Lower lobe of right lung (tissue), 2 donors: ENCODE measurements around the gene DRGX. TPM values are rescaled to one million over a fixed set of nuclear protein-coding genes. Genes with fewer than 3 reads are reported as not detected.
A peak's percentile ranks its signal among the peaks of the same experiment; 100 is the strongest.

Source experiments
- ATAC-seq, 2 donors: fragments of 200-7000 bp; cut with Tn5 transposase; one replicate each; pipeline ENCODE4 v1.9.1; 2020 to 2022; ENCODE audit warnings: mild to moderate bottlenecking in 2 of 2, moderate library complexity in 2 of 2
- DNase-seq: peaks from one replicate; pipeline ENCODE4 v3.0.0-alpha.2; 2020
- H3K27ac ChIP-seq: fragments of 200-600 bp; one replicate; pipeline ENCODE4 v1.8.0; 2022
- H3K27me3 ChIP-seq: fragments of 200-600 bp; one replicate; pipeline ENCODE4 v1.8.0; 2022; ENCODE audit warnings: low read depth
- H3K36me3 ChIP-seq: fragments of 200-600 bp; one replicate; pipeline ENCODE4 v1.8.0; 2022; ENCODE audit warnings: mild to moderate bottlenecking
- H3K4me1 ChIP-seq: fragments of 200-600 bp; one replicate; pipeline ENCODE4 v1.8.0; 2022
- H3K4me3 ChIP-seq: fragments of 200-600 bp; one replicate; pipeline ENCODE4 v1.8.0; 2022; ENCODE audit warnings: mild to moderate bottlenecking
- H3K9me3 ChIP-seq: fragments of 200-600 bp; one replicate; pipeline ENCODE4 v1.8.0; 2022
- CTCF ChIP-seq: fragments of 200-600 bp; IDR thresholded peaks from one replicate; pipeline ENCODE4 v1.8.0; 2022; ENCODE audit warnings: antibody characterized with exemption, mild to moderate bottlenecking
- intact Hi-C: fragments of 100-400 bp; cut with DNase I; formaldehyde crosslinking; loops from one replicate; pipeline ENCODE4 v1.11.0; 2022
- total RNA-seq: library from RNA; stranded (reverse); fragmentation: NEBNext Ultra II Directional; extraction: Animal tissue kit (Norgen Biotek cat#: 25700); gene quantifications from one replicate; pipeline ENCODE4 v1.2.1, GENCODE V29; 2021
- donor health status: DM: no; HTN: yes; CAD: no; lungs with severe emphysema.

DRGX gene
- total RNA-seq, 1 donor from 2014 or later = not detected

DNA sequence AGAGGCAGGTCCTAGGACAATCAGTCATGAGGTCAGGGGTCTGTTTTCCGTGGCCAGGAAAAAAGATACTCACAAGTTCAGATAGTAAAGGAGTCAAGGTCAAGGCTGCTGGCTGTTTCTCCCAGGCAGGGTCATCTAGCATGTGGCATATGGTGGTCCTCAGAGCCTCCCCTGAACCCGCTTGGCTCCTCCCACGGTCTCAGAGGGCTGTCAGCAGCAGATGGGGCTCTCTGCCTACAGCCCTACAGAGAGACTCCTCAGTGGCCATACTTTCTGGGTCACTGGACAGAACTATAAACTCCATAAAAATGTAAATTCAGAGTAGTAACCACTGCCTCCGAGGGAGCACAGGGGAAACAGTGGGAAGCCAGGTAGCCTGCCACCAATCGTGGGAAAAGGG is 11.3 kb upstream of the DRGX start:
- Histone ChIP-seq H3K27ac (no peak overlapping the region), H3K27me3 (peaks cover 21% of the 10 kb centered on the region), H3K4me3 (no peak overlapping the region), H3K9me3 (no peaks in the 10 kb centered on the region), H3K36me3 (no peaks in the 10 kb centered on the region), H3K4me1 (no peaks in the 10 kb centered on the region)
- ATAC-seq (peak in 1 of 2 donors; percentile 15), DNase-seq (no peak)
- intact Hi-C loops = no loop called here
- no peak for TF ChIP-seq CTCF

- Histone ChIP-seq H3K9me3 (no peaks in the 10 kb centered on the region), H3K27me3 (peaks cover 33% of the 10 kb centered on the region), H3K4me3 (no peak overlapping the region), H3K36me3 (no peaks in the 10 kb centered on the region), H3K27ac (no peak overlapping the region), H3K4me1 (no peaks in the 10 kb centered on the region)
- ATAC-seq = no peak
- DNase-seq = no peak
- TF ChIP-seq CTCF = no peak
- intact Hi-C loops = no loop called here
Observed at GRCh38 chr10:49404321-49404878, 8.5 kb upstream of the DRGX start.

- no peak overlapping the region for H3K27ac ChIP-seq
- ATAC-seq = no peak
- H3K4me1 ChIP-seq = peaks cover 4% of the 10 kb centered on the region
- no peak overlapping the region for H3K4me3 ChIP-seq
- H3K36me3 ChIP-seq = no peaks in the 10 kb centered on the region
- intact Hi-C loops = no loop called here
- no peaks in the 10 kb centered on the region for H3K9me3 ChIP-seq
- TF ChIP-seq CTCF = no peak
- peaks cover 44% of the 10 kb centered on the region for H3K27me3 ChIP-seq
- DNase-seq = no peak
Observed at GRCh38 chr10:49403363-49403762, 7.5 kb upstream of the DRGX start.

DNA sequence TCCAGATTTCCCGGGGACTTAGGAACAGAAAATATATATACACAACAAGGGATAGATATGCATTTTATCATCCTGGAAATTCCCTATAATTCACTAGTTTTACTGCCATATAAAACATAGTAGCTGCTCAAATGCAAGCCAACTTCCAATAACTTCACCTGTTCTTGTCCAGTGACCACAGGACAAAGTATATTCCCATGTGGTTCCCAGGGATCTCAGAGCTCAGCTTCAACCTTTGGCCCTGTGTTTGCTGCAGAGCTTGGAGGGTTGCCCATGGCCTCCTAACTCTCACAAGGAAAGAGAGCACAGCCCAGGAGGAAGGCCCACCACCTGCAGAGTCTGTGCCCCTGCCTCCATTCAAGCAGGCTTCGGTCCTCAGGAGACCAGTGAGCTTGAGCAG is 4.5 kb upstream of the DRGX start:
- ATAC-seq (no peak), DNase-seq (no peak)
- Histone ChIP-seq H3K27me3 (peaks cover 66% of the 10 kb centered on the region), H3K9me3 (no peaks in the 10 kb centered on the region), H3K36me3 (no peaks in the 10 kb centered on the region), H3K4me1 (peaks cover 28% of the 10 kb centered on the region), H3K27ac (no peak overlapping the region), H3K4me3 (no peak overlapping the region)
- no peak for TF ChIP-seq CTCF
- intact Hi-C loops = no loop called here

DNA sequence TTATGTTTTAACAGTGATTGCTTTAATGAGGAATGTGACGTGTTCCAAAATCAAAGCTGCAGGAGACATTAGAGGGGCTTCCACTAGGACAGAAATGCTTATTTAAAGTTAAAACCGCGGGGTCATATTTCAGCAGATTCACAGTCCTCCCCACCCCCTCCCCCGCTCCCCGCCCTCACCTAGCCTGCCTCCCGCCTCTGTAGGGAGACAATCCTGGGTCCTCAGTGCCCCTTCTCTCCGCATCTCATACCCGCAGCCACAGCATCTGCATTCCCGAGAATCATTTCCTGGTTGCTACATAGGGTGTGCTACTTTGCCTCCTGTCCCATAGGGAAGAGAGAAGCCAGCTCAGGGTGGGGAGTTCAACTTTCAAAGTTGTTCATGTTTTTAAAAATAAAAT is 3.1 kb upstream of the DRGX start:
- H3K27me3 ChIP-seq = peaks cover 76% of the 10 kb centered on the region
- H3K4me1 ChIP-seq = peaks cover 29% of the 10 kb centered on the region

More for the DNA sequence above, 3.1 kb upstream of the DRGX start:
- DNase-seq (no peak), ATAC-seq (no peak)
- no peaks in the 10 kb centered on the region for H3K9me3 ChIP-seq
- H3K36me3 ChIP-seq = no peaks in the 10 kb centered on the region
- no peak for TF ChIP-seq CTCF
- intact Hi-C loops = no loop called here
- H3K27ac ChIP-seq = no peak overlapping the region
- no peak overlapping the region for H3K4me3 ChIP-seq
